Fibroblast of peridontal ligament (primary cell): Measurements from ENCODE around the gene HUS1B.

Source experiments
- DNase-seq: peaks from one replicate; pipeline ENCODE4 v3.0.0-alpha.2; 2010; ENCODE audit errors: extremely low read depth

Gene HUS1B

DNA sequence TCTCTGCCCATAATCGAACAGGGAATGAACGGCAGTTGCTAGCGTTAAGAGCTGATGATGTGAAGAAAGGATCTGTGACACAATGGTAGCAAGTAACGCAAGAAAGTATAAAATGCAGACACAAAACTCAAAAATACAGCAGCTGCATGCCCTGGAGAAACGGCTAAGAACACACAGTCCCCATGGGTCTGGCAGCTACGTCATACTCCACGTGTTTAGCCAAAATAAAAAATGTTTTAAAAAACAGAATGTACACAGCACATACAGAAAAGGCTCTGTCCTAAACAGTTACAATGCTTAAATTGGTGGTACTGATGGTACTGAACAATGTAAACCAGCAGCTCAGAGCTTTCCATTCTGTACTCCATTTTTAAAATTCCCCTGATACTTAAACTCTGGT lies 34.4 kb downstream of the HUS1B start:
- no peak for DNase-seq

GRCh38 chr6:621931-622330 lies 35.0 kb downstream of the HUS1B start:
- DNase-seq, result no peak

- no peak for DNase-seq
Observed at GRCh38 chr6:620950-621349, 36.0 kb downstream of the HUS1B start.

- DNase-seq, result no peak
Observed at GRCh38 chr6:620166-620565, 36.7 kb downstream of the HUS1B start.

DNA sequence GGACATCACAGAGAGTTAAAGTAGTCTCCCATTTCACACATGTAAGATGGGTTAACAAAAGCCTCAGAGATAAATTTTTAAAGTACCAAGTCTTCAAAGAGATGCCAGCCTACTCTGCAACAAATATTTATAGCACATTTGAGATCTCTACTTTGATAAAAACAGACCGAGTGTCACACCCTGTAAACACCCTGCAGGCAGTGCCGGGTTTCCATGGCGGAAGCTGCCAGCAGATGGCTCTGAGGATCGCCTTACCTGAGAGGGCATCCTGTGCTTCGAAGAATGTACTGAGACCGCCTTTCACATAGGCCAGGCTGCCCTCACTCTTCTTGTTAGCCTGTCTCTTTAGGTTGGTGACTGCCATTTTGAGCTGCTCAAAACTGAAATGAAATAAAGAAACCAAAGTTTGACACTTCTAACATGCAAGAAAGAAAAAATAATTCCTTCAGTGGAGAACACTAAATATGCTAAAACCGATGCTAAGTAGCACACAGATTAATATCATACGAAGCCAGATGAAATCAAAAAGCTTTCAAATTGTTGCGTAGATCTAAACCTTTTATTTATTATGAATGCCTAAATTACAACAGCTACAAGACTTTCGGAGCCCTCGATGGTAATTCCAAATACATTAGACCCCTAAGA lies 39.3 kb downstream of the HUS1B start:
- no peak for DNase-seq

DNA sequence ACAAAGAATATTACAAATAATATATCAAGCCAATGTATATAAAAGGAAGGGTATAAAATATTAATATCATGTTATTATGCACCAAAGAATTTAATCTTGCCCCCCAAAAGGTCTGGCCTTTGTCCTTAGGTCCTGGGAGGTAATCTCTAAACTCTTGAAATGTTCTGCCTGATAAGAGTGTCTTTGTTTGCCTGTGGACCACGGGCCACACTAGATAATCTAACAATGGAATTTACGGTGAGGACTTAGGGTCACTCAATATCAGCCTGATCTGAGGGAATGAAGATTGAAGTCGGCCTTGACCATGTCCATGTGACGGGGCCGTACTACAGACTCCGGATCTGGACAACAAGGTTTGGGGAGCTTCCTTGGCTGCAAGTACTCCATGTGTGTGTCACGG lies 42.9 kb downstream of the HUS1B start:
- no peak for DNase-seq

GRCh38 chr6:611928-612327 lies 45.0 kb downstream of the HUS1B start:
- DNase-seq, result no peak

- DNase-seq, result peak; percentile 49
Observed at GRCh38 chr6:610882-611281, 46.0 kb downstream of the HUS1B start.

- DNase-seq, result no peak
Observed at GRCh38 chr6:609905-610304, 47.0 kb downstream of the HUS1B start.

- DNase-seq, result no peak
Observed at GRCh38 chr6:606829-607379, 50.0 kb downstream of the HUS1B start.
